GM18502 (cell line): Measurements from ENCODE around the gene UXS1.

Experiments used
- ATAC-seq: cut with Tn5 transposase; IDR thresholded peaks from one replicate; pipeline ENCODE4 v1.9.1; 2021; ENCODE audit warnings: mild to moderate bottlenecking; ENCODE audit not compliant: unreplicated experiment, poor library complexity

UXS1 gene

DNA sequence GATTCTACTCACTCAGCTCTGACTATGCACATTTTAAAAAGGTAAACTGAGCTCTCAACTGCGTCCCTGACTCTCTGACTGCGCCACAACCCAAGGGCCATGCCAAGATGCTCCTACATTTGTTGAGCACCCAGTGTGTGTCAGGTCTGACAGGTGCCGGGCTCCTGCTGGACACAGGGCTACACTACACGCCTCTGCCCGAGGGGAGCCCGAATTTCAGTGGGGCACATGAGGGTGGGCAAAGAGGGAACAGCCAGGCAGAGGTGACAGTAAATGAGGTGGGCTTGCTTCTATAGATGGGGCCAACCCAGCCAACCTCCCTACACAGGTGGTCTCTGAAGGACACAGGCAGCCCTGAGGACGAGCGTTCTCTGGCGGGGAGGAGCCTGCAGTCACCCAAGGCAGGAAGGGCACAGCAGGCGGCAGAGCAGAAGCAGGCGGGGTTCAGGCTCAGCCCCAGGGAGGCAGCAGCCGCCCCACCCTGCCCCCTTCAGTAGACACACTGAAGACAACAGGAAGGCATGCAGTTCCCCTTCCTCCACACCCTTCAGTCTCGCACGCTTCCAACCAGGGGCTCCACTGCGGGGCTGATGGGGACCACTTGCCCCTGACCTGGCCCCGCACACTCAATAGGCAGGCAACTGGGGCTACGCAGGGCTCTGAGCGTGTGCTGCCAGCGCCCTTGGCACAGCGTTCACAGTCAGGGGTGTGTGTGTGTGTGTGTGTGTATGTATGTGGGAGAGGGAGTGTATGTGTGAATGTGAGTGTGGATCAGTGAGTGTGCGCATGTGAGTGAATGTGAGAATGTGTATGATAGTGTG, 98.4 kb downstream of the UXS1 start:
- ATAC-seq: no peak

GRCh38 chr2:106094131-106094841, 99.8 kb downstream of the UXS1 start:
- ATAC-seq: no peak

- no peak for ATAC-seq
Observed at GRCh38 chr2:106090916-106091618, 103.0 kb downstream of the UXS1 start.

DNA sequence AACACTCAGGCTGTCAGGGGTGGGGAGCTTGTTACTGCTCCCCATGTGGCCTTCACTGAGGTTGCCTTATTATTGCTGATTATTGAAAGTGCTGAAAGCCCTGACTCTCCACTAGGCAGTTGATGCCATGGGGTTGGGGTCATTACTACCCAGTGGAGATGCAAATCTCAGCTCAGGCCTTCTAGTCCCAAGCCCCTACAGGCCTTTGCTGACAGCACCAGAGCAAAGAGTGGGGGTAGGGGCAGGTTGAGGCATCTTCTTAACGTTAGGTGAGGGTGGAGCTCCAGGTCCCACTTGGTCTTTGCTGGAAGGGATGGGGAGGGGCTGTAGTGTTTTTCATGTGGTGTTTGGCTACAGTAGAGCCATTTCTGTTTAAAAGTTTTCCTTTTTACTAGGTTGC, 104.5 kb downstream of the UXS1 start:
- no peak for ATAC-seq

DNA sequence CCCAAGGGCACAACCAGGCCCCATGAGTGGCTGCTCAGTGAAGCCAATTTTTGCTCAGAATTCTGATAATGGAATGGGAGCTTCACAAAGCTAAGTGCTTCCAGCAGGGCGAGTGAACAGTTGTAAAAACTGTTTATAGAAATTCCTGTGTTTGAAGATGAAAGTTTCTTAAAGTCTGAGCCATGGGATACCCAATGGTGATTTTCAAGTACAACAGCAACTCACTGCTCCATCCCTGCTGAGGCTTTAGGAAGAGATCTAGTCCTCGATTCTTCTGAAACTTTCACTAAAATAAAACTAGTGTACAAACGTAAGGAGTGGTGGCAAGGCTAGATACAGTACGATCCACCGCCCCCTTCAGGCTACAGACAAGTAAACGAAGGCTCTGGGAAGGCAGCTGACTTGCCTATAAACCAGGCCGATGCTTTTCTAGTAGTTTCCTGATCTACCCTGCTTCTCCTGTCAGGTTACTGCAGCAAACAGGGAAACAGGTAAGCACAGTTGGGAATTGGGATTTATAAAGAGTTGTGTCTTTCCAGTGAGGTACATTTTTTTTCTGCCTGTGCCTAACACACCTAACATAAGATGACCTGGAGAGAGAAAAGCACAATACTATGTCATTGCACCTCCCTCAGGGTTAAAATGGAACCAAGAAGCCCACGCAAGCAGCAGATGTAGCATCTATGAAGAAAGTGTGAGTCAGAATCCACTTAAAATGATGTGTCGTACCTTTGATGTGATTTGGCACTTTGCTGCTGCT, 108.7 kb downstream of the UXS1 start:
- peak; percentile 73 for ATAC-seq

- ATAC-seq: no peak
Observed at GRCh38 chr2:106080959-106081358, 113.1 kb downstream of the UXS1 start.

DNA sequence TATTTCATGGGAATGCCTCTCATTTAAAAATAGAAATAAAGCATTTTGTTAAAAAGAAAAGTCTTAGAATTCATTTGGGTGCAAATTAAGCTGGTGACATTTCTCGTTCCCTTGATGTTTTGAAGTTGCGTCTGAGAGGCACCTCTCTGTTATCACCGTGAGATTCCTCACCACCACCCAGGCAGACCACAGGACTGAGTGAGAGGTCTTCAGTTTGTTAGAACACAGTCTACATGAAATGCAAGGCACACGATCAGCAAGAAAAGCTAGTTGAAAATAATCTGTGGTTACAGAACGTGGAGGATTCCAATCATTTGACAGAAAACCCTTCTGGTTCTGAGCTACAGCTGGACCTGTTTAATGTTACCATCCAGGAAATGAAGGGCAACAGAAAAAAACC, 116.0 kb downstream of the UXS1 start:
- ATAC-seq: no peak

- ATAC-seq: no peak
Observed at GRCh38 chr2:106076941-106077340, 117.2 kb downstream of the UXS1 start.

GRCh38 chr2:106075048-106075447, 119.1 kb downstream of the UXS1 start:
- no peak for ATAC-seq

GRCh38 chr2:106073678-106074406, 120.3 kb downstream of the UXS1 start:
- no peak for ATAC-seq

DNA sequence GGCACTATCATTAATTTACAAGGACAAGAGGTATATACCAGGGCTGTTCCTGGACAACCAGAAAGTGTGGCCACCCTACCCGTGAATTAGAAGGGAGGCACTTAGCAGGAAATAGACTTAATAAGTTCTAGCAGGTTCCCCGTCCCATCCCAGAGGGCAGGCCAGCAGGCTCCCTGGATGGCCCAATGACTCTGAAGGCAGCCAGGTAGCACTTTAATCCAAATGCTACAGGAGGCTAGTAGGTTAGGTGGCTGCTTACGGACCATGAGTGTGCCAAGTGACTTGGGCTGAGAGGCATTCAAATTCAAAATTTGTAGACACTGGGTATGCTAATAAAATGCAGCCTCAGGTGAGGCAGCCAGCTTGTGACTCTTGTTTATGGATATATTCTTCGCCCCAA, 123.9 kb downstream of the UXS1 start:
- ATAC-seq: no peak

- no peak for ATAC-seq
Observed at GRCh38 chr2:106068451-106068850, 125.7 kb downstream of the UXS1 start.

DNA sequence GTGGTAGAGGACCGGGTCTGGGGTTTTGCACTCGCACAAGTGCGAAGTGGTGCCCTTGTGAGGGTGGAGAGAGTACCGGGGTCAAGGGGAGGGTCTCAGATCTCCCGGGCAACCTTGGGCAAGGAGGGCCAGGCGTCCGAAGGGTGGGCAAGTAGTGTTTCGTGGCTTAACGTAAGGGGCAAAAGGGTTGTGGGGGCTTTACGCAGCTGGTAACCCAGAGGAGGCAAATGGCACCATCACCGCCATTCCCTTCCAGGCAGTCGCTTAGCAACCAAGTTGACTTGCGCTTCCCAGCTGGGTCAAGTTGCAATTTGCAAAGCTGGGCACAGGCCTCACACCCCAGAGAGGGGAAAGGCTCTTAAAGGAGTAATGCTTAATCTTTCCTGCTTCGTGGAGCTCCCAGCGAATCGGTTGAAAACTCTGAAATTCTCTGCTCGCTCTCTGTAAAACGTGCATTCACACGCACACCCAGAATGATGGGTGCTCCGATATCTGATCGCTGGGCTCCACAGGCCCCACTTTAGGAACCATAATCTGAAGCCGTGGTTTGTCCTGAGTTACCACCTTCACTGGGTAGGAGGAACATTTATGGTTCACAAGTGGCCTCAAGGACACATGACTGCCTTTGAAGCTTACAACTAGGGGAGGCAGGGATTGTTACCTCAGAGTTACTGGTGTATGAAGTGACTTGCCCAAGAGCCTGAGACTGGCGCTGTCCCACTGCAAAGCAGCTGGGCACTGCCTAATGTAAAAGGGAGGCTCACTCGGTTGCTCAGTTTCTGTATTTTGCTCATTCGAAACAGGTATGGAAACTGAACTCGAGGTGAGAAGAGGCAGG, 127.9 kb downstream of the UXS1 start:
- ATAC-seq: no peak

DNA sequence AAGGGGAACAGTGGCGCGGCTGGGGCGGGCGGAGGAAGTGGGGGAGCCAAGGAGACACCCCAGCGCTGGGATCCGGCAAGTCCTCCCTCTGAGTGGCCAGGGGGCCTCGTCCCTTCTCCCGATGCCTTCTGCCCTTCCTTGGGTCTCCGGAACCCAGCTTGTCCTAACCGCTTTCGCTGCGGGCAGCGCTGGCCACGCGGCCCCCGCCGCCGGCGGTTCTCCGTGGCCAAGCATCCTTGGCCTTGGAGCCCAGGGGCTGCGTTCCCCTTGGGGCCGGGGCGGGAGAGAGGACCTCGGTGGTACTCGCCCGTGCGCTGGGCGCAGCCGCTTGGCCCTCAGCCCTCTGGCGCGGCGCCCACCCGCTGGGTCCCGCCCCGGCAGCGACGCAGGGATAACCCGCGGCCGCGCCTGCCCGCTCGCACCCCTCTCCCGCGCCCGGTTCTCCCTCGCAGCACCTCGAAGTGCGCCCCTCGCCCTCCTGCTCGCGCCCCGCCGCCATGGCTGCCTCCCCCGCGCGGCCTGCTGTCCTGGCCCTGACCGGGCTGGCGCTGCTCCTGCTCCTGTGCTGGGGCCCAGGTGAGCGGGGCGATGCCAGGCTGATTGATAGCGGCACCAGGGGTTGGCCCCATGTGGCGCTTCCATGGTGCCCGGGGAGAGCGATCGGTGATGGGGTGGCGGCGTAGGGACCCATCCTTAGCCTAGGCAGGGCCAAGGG, 128.7 kb downstream of the UXS1 start:
- no peak for ATAC-seq

DNA sequence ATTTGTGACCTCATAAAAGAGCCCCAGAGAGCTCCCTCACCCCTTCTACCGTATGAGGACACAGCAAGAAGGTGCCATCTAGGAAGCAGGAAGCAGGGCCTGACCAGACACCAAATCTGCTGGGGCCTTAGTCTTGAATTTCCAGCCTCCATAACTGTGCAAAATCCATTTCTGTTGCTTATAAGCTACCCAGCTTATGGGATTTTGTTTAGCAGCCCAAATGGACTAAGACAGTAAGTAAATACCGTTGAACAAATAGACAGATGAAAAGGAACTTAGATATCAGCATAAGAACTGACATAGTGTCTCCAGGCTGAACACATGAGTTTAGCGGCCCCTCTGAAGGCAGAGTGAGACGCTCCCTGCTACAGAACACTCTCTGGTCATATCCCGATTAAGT, 130.9 kb downstream of the UXS1 start:
- ATAC-seq: no peak

DNA sequence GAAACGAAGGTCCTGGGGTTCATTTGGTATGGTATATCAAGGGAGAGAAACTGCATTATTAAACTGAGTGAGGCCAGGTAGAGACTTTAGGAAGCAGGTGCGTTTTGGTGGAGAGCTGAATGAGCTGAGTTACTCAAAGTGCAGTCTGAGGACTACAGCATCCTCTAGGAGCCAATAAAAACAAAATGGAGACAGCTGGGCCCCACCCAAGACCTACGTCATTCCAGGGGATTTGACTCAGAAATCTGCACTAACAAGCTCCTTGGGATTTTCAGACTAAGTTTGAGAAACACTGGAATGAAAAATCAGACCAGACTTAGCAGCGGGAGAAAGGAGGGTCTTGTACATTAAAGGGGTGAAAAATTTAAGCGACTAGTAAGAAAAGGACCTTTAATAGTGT, 131.5 kb downstream of the UXS1 start:
- no peak for ATAC-seq

DNA sequence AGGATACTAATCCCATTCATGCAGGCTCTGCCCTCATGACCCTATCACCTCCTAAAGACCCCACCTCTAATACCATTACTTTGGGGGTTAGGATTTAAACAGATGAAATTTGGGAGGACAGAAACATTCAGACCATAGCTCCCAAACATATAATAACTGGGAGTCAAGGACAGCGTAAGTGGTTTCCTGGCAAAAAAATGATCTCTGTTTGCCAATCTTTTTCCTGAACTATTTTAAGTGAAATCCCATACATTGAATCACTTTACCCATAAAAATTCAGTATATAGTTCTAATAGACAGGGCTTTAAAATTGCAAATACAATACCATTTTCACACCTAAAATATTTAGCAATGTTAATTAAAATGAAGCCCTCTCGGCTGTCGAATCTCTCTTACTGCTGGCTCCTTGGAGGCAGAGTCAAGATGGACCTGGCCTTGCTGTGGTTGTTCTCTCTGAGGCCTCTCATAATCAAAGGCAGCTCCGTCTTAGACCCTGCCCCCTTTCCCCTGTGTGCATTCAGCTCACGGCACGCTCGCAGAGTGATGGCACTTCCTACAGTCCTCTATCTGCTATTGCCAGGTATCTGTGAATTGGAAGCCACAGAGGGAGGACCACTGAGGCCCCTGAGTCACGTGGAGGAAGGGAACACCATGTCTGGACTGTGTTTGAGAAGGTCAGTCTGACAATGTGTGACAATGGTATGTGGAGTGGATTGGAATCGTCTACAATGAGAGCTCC, 132.3 kb downstream of the UXS1 start:
- ATAC-seq: no peak
